Activated naive CD8-positive, alpha-beta T cell (primary cell): ENCODE results near the gene GPC6.
"Not testable (repeated sequence)": the region's sequence is repeated elsewhere in the genome, so short reads cannot be mapped to it uniquely, and the experiment has no call there.

Experiments
- H3K27ac Mint-ChIP-seq: one replicate; pipeline ENCODE4 v1.8.0; 2021; ENCODE audit warnings: mixed read lengths
- H3K27me3 Mint-ChIP-seq: one replicate; pipeline ENCODE4 v1.8.0; 2021; ENCODE audit warnings: mixed read lengths
- H3K36me3 Mint-ChIP-seq: one replicate; pipeline ENCODE4 v1.8.0; 2021; ENCODE audit warnings: mixed read lengths
- H3K4me1 Mint-ChIP-seq: one replicate; pipeline ENCODE4 v1.8.0; 2021; ENCODE audit warnings: low read depth, mixed read lengths
- H3K4me3 Mint-ChIP-seq: one replicate; pipeline ENCODE4 v1.8.0; 2021; ENCODE audit warnings: mild to moderate bottlenecking, mixed read lengths
- H3K9me3 Mint-ChIP-seq: one replicate; pipeline ENCODE4 v1.8.0; 2021; ENCODE audit warnings: low read depth, mixed read lengths

The GPC6 gene

DNA sequence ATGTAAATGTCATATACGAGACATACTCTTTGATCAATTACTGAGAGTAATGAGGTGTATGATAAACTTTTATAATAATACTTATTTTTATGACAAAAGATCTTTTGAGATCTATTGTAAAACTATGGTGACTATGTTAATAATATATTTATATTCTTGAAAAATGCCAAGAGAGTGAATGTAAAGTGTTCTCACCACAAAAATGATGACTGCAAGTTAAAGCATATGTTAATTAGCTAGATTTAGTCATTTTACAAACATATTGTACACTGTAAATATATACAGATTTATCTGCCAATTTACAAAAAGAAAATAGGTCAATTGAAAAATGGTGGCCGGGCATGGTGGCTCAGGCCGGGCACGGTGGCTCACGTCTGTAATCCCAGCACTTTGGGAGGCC lies 81.0 kb downstream of the GPC6 start:
- Mint-ChIP-seq H3K4me1 (no peaks in the 10 kb centered on the region), H3K4me3 (no peak overlapping the region), H3K27me3 (no peaks in the 10 kb centered on the region), H3K27ac (no peak overlapping the region), H3K36me3 (no peaks in the 10 kb centered on the region), H3K9me3 (no peaks in the 10 kb centered on the region)

GRCh38 chr13:93309886-93310523 lies 83.4 kb downstream of the GPC6 start:
- H3K9me3 Mint-ChIP-seq, result no peaks in the 10 kb centered on the region
- H3K4me3 Mint-ChIP-seq, result no peak overlapping the region
- H3K4me1 Mint-ChIP-seq, result no peaks in the 10 kb centered on the region
- H3K27me3 Mint-ChIP-seq, result no peaks in the 10 kb centered on the region
- no peaks in the 10 kb centered on the region for H3K36me3 Mint-ChIP-seq
- H3K27ac Mint-ChIP-seq, result no peak overlapping the region

DNA sequence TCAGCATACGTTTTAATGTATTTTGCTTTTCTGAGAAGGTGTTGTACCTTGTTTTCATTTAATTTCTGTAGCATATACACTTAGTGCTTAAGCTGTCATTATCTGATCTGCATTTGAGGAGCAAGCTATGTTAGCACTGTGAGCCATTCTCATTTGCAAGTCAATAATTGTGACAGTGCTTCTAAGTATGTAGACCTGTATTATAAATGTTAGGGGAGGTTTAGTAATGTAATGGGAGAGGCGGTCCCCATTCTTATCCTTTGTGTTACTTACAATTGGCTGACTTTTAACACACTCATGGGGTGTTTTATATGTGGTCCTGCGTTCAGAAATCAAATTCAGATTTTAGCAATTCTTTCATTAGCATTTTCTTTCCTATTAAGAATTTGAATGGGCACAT lies 90.2 kb downstream of the GPC6 start:
- H3K9me3 Mint-ChIP-seq, result no peaks in the 10 kb centered on the region
- no peak overlapping the region for H3K4me3 Mint-ChIP-seq
- H3K27me3 Mint-ChIP-seq, result no peaks in the 10 kb centered on the region
- no peak overlapping the region for H3K27ac Mint-ChIP-seq
- H3K4me1 Mint-ChIP-seq, result no peaks in the 10 kb centered on the region
- H3K36me3 Mint-ChIP-seq, result no peaks in the 10 kb centered on the region

DNA sequence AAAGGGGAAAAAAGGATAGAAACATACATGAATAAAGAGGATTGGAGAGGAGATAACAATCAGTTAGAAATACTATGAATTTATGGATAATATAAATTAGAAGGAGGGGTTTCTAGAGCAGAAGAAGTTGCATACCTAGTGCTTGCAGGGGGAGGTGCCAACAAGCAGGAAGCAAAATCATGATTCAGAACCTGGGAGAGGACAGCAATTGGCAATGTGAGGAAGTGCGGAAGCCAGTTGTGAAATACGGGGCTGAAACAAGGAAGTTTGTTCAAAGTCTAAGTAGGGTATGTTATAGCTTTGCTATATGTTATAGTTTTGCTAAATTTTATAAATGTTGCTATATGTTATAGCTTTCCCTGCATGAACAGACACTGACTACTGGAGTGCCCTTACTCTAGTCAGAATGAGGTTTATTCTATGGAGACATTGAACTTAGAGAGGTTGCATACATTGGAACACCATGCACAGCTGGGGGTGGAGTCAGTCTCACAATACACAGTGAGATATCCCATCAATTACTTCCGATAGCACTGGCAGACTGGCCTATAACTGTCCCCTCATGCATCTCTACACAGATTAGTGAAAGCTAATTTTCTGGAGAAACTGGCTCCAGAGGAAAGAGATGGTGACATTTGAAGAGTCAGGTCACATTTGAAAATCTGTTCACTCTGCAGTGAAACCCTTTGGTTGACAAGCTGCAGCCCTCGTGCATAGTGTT lies 92.1 kb downstream of the GPC6 start:
- Mint-ChIP-seq H3K4me1 (no peaks in the 10 kb centered on the region), H3K9me3 (no peaks in the 10 kb centered on the region), H3K4me3 (no peak overlapping the region), H3K27ac (no peak overlapping the region), H3K27me3 (no peaks in the 10 kb centered on the region), H3K36me3 (no peaks in the 10 kb centered on the region)

DNA sequence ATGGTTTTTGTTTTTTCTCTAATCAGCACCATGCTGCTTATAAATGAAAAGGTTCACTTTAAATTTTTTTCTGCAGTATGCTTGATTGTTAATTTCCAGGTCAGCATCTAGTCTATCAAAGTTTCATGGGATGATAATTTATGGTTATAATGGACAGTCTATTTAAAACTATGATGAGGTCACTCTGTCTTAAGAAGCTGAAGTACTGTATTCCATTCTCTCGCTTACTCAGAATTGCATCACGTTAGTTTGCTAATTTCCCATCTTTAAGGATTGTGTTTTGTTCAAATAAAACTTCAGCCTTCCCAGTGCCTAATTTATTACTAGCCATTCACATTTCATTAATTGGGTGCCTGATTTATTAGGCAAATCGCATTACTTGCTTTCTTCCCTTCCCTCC lies 94.3 kb downstream of the GPC6 start:
- H3K36me3 Mint-ChIP-seq, result no peaks in the 10 kb centered on the region
- no peaks in the 10 kb centered on the region for H3K4me1 Mint-ChIP-seq
- no peaks in the 10 kb centered on the region for H3K27me3 Mint-ChIP-seq
- no peaks in the 10 kb centered on the region for H3K9me3 Mint-ChIP-seq
- no peak overlapping the region for H3K27ac Mint-ChIP-seq
- H3K4me3 Mint-ChIP-seq, result no peak overlapping the region

DNA sequence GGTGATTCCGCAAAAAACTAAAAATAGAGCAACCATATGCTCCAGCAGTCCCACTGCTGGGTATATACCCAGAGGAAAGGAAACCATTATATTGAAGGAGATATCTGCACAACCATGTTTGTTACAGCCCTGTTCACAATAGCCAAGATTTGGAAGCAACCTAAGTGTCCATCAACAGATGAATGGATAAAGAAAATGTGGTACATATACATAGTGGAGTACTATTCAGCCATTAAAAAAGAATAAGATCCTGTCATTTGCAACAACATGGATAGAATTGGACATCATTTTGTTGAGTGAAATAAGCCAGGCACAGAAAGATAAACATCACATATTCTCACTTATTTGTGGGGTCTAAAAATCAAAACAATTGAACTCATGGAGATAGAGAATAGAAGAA lies 97.3 kb downstream of the GPC6 start:
- H3K9me3 Mint-ChIP-seq, H3K27me3 Mint-ChIP-seq, H3K36me3 Mint-ChIP-seq, H3K4me3 Mint-ChIP-seq, H3K27ac Mint-ChIP-seq, H3K4me1 Mint-ChIP-seq: not testable (repeated sequence)

- Mint-ChIP-seq H3K9me3 (peaks cover 2% of the 10 kb centered on the region), H3K27ac (no peak overlapping the region), H3K4me1 (no peaks in the 10 kb centered on the region), H3K27me3 (no peaks in the 10 kb centered on the region), H3K36me3 (no peaks in the 10 kb centered on the region), H3K4me3 (no peak overlapping the region)
These were observed 99.0 kb downstream of the GPC6 start for GRCh38 chr13:93325303-93326233.

- Mint-ChIP-seq H3K9me3 (peaks cover 5% of the 10 kb centered on the region), H3K4me3 (no peak overlapping the region), H3K36me3 (no peaks in the 10 kb centered on the region), H3K4me1 (no peaks in the 10 kb centered on the region), H3K27me3 (no peaks in the 10 kb centered on the region), H3K27ac (no peak overlapping the region)
These were observed 99.7 kb downstream of the GPC6 start for GRCh38 chr13:93326234-93326811.

GRCh38 chr13:93328943-93329342 lies 102.3 kb downstream of the GPC6 start:
- H3K4me1 Mint-ChIP-seq, result no peaks in the 10 kb centered on the region
- peaks cover 5% of the 10 kb centered on the region for H3K9me3 Mint-ChIP-seq
- H3K4me3 Mint-ChIP-seq, result no peak overlapping the region
- H3K36me3 Mint-ChIP-seq, result no peaks in the 10 kb centered on the region
- H3K27ac Mint-ChIP-seq, result no peak overlapping the region
- H3K27me3 Mint-ChIP-seq, result no peaks in the 10 kb centered on the region

DNA sequence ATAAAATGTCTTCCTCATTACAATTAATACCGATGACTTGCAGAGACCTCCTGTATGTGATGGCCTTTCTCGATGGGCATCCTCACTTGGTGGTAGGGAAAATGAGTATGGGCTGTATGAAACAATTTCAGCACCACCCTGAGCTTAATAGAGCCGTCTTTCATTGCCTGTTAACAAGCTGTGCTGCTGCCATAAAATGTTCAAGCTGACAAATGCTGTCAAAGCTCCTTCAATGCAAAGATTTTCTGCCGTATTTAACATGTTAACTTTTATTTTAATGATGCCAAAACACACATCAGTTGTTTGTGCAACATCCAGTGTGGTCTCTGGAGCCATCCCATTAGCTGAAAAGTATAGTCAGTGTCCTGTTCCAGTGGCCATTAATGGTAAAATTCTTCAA lies 110.1 kb downstream of the GPC6 start:
- H3K27ac Mint-ChIP-seq, result no peak overlapping the region

DNA sequence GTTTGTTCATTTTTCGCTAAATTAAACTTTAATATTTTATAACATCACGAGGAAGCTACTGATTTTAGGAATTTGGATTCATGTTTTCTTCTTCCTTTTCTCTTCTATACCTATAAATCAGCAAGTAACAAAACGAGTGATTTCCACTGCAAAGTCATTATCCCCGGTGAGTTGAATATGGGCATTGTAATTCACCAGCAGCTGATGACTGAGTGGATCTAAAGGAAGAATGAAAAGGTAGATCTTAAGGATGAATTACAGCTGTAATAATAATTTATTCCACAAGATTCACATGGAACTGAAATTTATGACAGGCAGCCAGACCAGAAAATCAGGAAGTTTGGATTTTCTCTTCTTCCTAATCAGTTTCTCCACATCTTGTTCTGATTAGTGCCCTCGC lies 111.4 kb downstream of the GPC6 start:
- no peaks in the 10 kb centered on the region for H3K27me3 Mint-ChIP-seq
- no peak overlapping the region for H3K4me3 Mint-ChIP-seq
- no peaks in the 10 kb centered on the region for H3K36me3 Mint-ChIP-seq
- no peaks in the 10 kb centered on the region for H3K4me1 Mint-ChIP-seq
- H3K27ac Mint-ChIP-seq, result no peak overlapping the region
- H3K9me3 Mint-ChIP-seq, result peaks cover 6% of the 10 kb centered on the region

More for the DNA sequence above, 110.1 kb downstream of the GPC6 start:
- no peaks in the 10 kb centered on the region for H3K27me3 Mint-ChIP-seq
- H3K9me3 Mint-ChIP-seq, result peaks cover 3% of the 10 kb centered on the region
- H3K4me1 Mint-ChIP-seq, result no peaks in the 10 kb centered on the region
- H3K36me3 Mint-ChIP-seq, result no peaks in the 10 kb centered on the region
- H3K4me3 Mint-ChIP-seq, result no peak overlapping the region

DNA sequence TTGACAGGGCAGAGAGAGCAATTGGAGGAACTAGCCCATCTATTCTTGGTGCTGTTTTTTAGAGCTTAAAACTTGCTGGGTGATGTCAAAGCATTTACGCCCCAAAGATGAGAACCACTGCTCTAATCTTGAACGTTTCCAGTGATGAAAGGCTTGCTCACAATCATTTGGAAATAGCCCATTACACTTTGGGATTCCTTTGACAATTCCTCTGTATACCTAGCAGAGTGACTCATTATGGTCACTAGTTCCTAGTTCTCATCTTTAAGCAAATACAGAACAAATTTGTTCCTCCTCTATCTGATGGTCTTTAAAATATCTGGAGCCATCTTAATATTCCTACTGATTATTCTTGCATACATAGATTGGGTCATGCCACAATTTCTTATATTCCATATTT lies 112.3 kb downstream of the GPC6 start:
- no peak overlapping the region for H3K4me3 Mint-ChIP-seq
- no peaks in the 10 kb centered on the region for H3K27me3 Mint-ChIP-seq
- no peaks in the 10 kb centered on the region for H3K36me3 Mint-ChIP-seq
- H3K27ac Mint-ChIP-seq, result no peak overlapping the region
- H3K4me1 Mint-ChIP-seq, result no peaks in the 10 kb centered on the region
- H3K9me3 Mint-ChIP-seq, result peaks cover 13% of the 10 kb centered on the region

DNA sequence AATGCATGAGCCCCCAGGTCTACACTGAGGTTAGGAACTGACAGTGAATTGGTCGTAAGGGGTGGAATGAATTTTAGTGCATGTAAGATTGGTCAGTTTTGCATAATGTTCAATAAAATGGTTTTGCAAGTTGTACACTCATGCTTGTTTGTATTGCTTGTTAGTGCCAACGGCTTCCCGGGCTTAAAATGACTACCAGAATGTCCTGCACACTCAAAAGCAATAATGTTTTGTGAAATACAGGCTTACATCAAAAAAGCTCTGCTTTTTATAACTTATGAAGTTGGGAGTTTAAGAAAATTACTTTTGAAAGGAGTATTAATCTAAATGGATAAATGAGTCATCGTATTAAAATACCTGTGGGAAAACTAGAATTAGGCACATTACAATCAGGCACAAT lies 112.9 kb downstream of the GPC6 start:
- no peaks in the 10 kb centered on the region for H3K4me1 Mint-ChIP-seq
- no peaks in the 10 kb centered on the region for H3K27me3 Mint-ChIP-seq
- no peak overlapping the region for H3K4me3 Mint-ChIP-seq
- no peaks in the 10 kb centered on the region for H3K36me3 Mint-ChIP-seq
- peaks cover 14% of the 10 kb centered on the region for H3K9me3 Mint-ChIP-seq
- no peak overlapping the region for H3K27ac Mint-ChIP-seq

- H3K27ac Mint-ChIP-seq, result no peak overlapping the region
- H3K4me1 Mint-ChIP-seq, result no peaks in the 10 kb centered on the region
- no peaks in the 10 kb centered on the region for H3K36me3 Mint-ChIP-seq
- H3K4me3 Mint-ChIP-seq, result no peak overlapping the region
- peaks cover 14% of the 10 kb centered on the region for H3K9me3 Mint-ChIP-seq
- H3K27me3 Mint-ChIP-seq, result no peaks in the 10 kb centered on the region
These were observed 114.9 kb downstream of the GPC6 start for GRCh38 chr13:93341517-93341916.

DNA sequence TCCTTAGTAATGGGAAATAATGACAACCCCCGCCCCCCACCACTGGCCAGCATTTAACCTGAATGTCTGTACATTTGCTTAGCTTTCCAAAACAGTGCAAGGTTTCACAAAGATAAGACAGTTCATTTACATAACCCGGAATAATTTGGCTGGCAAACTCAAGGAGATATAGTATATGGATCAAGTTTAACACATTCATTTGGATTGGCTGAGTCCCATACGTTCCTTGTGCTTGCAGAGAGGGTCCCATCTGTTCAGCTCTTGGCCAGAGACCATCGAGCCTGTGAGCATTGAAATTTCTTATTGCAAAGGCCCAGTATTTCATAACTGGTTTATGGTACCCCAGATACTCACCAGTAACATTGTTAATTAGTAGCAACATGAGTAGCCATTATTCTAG lies 116.5 kb downstream of the GPC6 start:
- Mint-ChIP-seq H3K36me3 (no peaks in the 10 kb centered on the region), H3K27ac (no peak overlapping the region), H3K27me3 (no peaks in the 10 kb centered on the region), H3K4me3 (no peak overlapping the region), H3K9me3 (peaks cover 14% of the 10 kb centered on the region), H3K4me1 (no peaks in the 10 kb centered on the region)
